BLaER1 treated with 17β-estradiol and CSF1 and Interleukin-3, amounts not matched to agents 10 nM and 100 nM (cell line): ENCODE measurements around the gene STOX2.
"Not testable (repeated sequence)": the region's sequence is repeated elsewhere in the genome, so short reads cannot be mapped to it uniquely, and the experiment has no call there.

ENCODE experiments used
- H3K27ac ChIP-seq, 11 experiments: shearing (Covaris generic); formaldehyde crosslinking; 2 replicates each; pipeline ENCODE4 v1.8.1; 2022
- H3K27me3 ChIP-seq, 11 experiments: shearing (Covaris generic); formaldehyde crosslinking; 2 replicates each; pipeline ENCODE4 v1.8.1; 2022
- H3K36me3 ChIP-seq, 11 experiments: shearing (Covaris generic); formaldehyde crosslinking; 2 replicates each; pipeline ENCODE4 v1.8.1; 2022
- H3K4me1 ChIP-seq, 10 experiments: shearing (Covaris generic); formaldehyde crosslinking; 2 replicates each; pipeline ENCODE4 v1.8.1; 2022
- H3K4me2 ChIP-seq, 11 experiments: shearing (Covaris generic); formaldehyde crosslinking; 2 replicates each; pipeline ENCODE4 v1.8.1; 2022
- H3K4me3 ChIP-seq, 10 experiments: shearing (Covaris generic); formaldehyde crosslinking; 2 replicates each; pipeline ENCODE4 v1.8.1; 2022
- H3K9ac ChIP-seq, 11 experiments: shearing (Covaris generic); formaldehyde crosslinking; 2 replicates each; pipeline ENCODE4 v1.8.1; 2022
- H3K9me3 ChIP-seq, 11 experiments: shearing (Covaris generic); formaldehyde crosslinking; replicated peaks in 1 of 11; 2 replicates each; pipeline ENCODE4 v1.8.1; 2022
- H4K20me1 ChIP-seq, 11 experiments: shearing (Covaris generic); formaldehyde crosslinking; 2 replicates each; pipeline ENCODE4 v1.8.1; 2022
- Cebpa-rat ChIP-seq, 11 experiments: shearing (Covaris generic); IDR thresholded peaks; 2 replicates each; pipeline ENCODE4 v1.8.1; 2022

The STOX2 gene

DNA sequence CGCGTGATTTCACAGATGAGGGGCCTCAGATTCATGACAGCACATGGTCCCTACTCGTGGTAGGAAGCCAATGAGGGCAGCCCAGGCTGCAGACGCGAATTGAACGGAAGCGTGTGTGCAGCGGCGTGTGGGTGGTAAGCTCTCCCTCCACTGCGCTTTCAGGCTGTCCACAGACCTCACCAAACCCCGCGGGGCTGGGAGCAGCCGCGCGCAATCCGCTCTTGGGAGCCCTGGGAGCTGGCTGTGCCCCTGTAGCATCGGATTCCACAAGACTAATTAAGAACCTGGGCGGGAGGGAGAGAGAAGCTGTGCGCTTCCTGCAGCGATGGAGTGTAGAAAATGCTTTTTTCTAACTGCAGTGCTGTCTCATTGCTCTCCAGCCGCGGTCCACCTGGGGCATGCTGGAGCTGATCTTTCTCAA, 134.9 kb downstream of the STOX2 start:
- no peak overlapping the region for H3K27ac ChIP-seq
- peaks cover 0 to 6% (median 3%) of the 10 kb centered on the region in 11 experiments; a peak in 11 of 22 replicates for H3K9me3 ChIP-seq
- no peak for TF ChIP-seq Cebpa-rat (IDR thresholded peaks at IDR 0.05)
- no peaks in the 10 kb centered on the region for H4K20me1 ChIP-seq
- peak overlapping the region; percentile 66 to 86 (median 81) for H3K4me2 ChIP-seq
- peak overlapping the region in 9 of 10 experiments; percentile 8 to 54 (median 33); a peak in 12 of 20 replicates for H3K4me3 ChIP-seq
- peaks cover 0 to 10% (median 0%) of the 10 kb centered on the region in 11 experiments; a peak in 3 of 22 replicates for H3K27me3 ChIP-seq
- H3K36me3 ChIP-seq, result no peaks in the 10 kb centered on the region
- peaks cover 8 to 20% (median 14%) of the 10 kb centered on the region in 10 experiments; a peak in 19 of 20 replicates for H3K4me1 ChIP-seq
- H3K9ac ChIP-seq, result peak overlapping the region in 3 of 11 experiments; percentile 8 to 27 (median 18); a peak in 4 of 22 replicates

DNA sequence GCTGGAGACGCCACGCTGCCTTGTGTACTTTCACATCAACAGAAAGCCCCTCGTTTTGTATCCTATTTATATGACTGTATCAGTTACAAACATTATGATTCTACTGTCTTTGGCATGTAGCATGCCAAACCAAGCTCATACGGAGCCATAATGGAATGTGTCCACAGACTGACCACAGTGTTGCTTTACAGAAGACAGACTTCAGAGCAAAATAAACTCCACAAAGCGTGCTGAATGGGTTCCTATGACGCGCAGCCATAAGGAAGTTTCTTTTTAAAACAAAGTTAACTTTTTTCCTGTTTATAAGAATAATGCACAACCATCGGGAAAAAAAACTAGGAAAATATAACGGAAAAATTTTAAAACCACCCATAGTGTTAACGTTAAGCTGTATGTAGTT, 136.0 kb downstream of the STOX2 start:
- Histone ChIP-seq H3K4me2 (peak overlapping the region in 5 of 11 experiments; percentile 74 to 86 (median 82); a peak in 6 of 22 replicates), H3K9me3 (peaks cover 6 to 17% (median 14%) of the 10 kb centered on the region in 11 experiments; a peak in 20 of 22 replicates), H4K20me1 (no peaks in the 10 kb centered on the region), H3K27ac (no peak overlapping the region), H3K4me3 (no peak overlapping the region), H3K9ac (no peak overlapping the region), H3K27me3 (peaks cover 0 to 10% (median 0%) of the 10 kb centered on the region in 11 experiments; a peak in 3 of 22 replicates), H3K36me3 (no peaks in the 10 kb centered on the region), H3K4me1 (peaks cover 8 to 20% (median 14%) of the 10 kb centered on the region in 10 experiments; a peak in 19 of 20 replicates)
- TF ChIP-seq Cebpa-rat (IDR thresholded peaks at IDR 0.05), result no peak

DNA sequence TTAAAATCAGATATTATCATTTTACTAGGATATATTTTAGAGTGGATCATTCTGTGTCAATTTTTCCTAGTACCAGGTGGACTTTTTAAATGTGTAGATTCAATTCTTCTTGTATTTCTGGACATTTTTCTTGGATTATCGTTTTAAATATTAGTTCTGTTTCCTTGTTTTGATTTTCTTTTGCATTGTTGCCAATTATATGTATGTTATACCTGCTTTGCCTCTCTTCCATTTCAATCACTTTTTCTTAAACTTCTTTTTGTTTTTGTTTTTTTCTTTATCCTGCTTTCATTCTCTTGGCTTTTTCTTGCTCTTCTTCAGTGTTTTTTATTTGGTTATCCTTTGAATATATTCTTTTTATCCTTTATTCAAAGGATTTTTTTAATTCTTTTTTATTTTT, 141.0 kb downstream of the STOX2 start:
- Histone ChIP-seq H4K20me1 (no peaks in the 10 kb centered on the region), H3K27me3 (no peaks in the 10 kb centered on the region), H3K4me3 (no peak overlapping the region), H3K27ac (no peak overlapping the region), H3K4me2 (no peak overlapping the region), H3K36me3 (no peaks in the 10 kb centered on the region), H3K9me3 (peaks cover 24 to 42% (median 31%) of the 10 kb centered on the region in 11 experiments; a peak in 21 of 22 replicates), H3K9ac (no peak overlapping the region), H3K4me1 (no peaks in the 10 kb centered on the region)
- no peak for TF ChIP-seq Cebpa-rat (IDR thresholded peaks at IDR 0.05)

DNA sequence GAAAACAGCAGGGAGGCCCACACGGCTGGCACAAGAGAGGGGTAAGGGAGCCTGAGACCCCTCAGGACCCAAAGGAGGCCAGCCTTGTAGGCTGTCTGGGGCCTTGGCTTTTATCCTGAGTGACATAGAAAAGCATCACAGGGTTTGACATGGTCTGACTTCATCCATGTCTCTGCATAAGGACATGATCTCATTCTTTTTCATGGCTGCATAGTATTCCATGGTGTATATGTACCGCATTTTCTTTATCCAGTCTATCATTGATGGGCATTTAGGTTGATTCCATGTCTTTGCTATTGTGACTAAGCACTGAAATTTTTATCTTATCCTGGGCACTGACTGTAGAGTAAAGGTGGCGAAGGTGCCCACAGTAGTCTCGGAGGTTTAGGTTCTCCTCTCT, 146.2 kb downstream of the STOX2 start:
- not testable (repeated sequence) for H3K27me3 ChIP-seq, H3K27ac ChIP-seq, H4K20me1 ChIP-seq, H3K9ac ChIP-seq, H3K36me3 ChIP-seq, H3K4me1 ChIP-seq, H3K4me3 ChIP-seq, H3K4me2 ChIP-seq
- H3K9me3 ChIP-seq, result peaks cover 20 to 31% (median 24%) of the 10 kb centered on the region in 11 experiments; a peak in 21 of 22 replicates

DNA sequence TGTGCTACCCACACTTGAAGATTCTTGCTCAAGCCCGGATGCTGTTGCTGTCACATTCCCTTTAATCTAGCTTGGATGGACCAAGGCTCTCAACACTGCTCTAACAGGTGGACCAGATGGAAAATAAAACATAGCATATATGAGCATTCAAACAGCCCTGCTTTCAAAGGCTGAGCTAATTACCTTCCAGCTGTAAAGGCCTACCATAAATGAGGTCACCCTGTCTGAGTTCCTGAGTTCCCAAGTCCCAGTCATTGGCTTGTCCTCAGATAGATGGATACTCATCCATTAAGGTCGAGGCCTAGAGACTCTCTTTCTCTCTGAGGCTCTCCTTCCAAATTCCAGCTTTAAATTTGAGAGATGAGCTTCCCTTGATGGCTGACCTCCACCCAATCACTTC, 147.5 kb downstream of the STOX2 start:
- Histone ChIP-seq H4K20me1 (no peaks in the 10 kb centered on the region), H3K36me3 (no peaks in the 10 kb centered on the region), H3K4me3 (no peak overlapping the region), H3K9ac (no peak overlapping the region), H3K4me2 (no peak overlapping the region), H3K4me1 (no peaks in the 10 kb centered on the region), H3K27ac (no peak overlapping the region), H3K9me3 (peaks cover 8 to 20% (median 14%) of the 10 kb centered on the region in 11 experiments; a peak in 20 of 22 replicates), H3K27me3 (no peaks in the 10 kb centered on the region)
- TF ChIP-seq Cebpa-rat (IDR thresholded peaks at IDR 0.05), result no peak

DNA sequence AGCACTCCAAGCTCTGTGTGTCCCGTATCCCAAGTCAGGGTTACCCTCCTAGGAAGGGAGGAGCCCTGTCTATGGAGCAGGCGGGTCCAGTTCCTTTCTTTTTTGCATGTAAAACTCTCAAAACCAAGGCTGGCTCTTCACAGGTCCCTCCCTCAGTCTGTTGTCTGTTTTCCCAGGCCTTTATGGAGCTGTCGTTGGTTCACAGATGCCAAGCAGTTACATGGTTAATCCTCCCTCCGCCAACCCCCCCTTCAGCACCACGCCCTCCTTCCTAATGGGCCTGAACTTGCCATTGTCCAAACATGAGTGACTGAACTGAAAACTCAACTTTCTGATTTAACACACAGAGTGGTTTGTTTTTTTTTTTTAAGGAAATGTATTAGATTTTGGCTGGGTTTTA, 148.3 kb downstream of the STOX2 start:
- no peak overlapping the region for H3K4me3 ChIP-seq
- no peaks in the 10 kb centered on the region for H4K20me1 ChIP-seq
- no peak for TF ChIP-seq Cebpa-rat (IDR thresholded peaks at IDR 0.05)
- no peak overlapping the region for H3K4me2 ChIP-seq
- H3K9ac ChIP-seq, result no peak overlapping the region
- H3K27me3 ChIP-seq, result no peaks in the 10 kb centered on the region
- H3K36me3 ChIP-seq, result no peaks in the 10 kb centered on the region
- peaks cover 6 to 14% (median 12%) of the 10 kb centered on the region in 11 experiments; a peak in 19 of 22 replicates for H3K9me3 ChIP-seq
- no peak overlapping the region for H3K27ac ChIP-seq
- H3K4me1 ChIP-seq, result no peaks in the 10 kb centered on the region

DNA sequence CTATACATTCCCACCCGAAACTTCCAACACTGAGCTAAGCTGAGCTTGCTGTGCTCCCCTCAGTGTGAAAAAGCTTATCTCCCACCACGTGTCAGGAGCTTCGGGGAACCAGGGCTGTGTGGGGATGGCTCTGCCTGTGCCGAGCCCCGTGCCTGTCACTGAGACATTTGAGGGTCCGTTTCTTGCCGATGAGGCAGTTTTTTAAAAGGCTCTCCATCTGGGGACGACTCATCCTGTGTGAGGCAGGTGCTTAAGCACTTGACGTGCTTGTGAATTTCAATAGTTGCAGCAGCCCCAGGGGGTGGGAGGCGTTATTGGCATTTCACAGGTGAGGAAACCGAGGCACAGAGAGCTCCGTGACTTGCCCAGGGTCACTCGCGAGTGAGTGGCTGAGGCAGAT, 151.8 kb downstream of the STOX2 start:
- no peaks in the 10 kb centered on the region for H3K36me3 ChIP-seq

DNA sequence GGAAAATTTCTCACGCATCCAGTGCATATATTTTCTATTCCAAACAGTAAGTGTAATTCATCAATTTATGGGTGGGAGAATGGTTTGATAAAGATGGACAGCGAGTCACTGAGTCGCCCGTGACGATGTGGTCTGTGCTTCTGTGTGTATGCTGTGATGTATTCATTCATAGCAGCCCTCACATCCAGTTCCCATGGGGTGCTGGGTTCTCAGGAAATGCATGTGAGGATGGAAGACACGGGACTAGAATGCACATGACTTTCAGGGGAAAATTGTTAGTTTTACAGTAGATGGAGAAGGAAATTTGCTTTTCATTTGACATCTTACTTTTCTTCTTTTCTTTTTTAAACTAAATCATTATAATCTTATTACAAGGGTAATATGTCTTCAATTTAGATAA, 152.9 kb downstream of the STOX2 start:
- Histone ChIP-seq H3K4me2 (no peak overlapping the region), H3K9ac (no peak overlapping the region), H3K36me3 (no peaks in the 10 kb centered on the region), H3K27me3 (no peaks in the 10 kb centered on the region), H3K4me3 (no peak overlapping the region), H3K4me1 (no peaks in the 10 kb centered on the region), H3K27ac (no peak overlapping the region), H3K9me3 (no peaks in the 10 kb centered on the region), H4K20me1 (no peaks in the 10 kb centered on the region)
- TF ChIP-seq Cebpa-rat (IDR thresholded peaks at IDR 0.05), result no peak

More for the DNA sequence above, 151.8 kb downstream of the STOX2 start:
- H3K4me1 ChIP-seq, result no peaks in the 10 kb centered on the region
- no peak overlapping the region for H3K27ac ChIP-seq
- H3K9ac ChIP-seq, result no peak overlapping the region
- no peak overlapping the region for H3K4me3 ChIP-seq
- no peaks in the 10 kb centered on the region for H4K20me1 ChIP-seq
- TF ChIP-seq Cebpa-rat (IDR thresholded peaks at IDR 0.05), result no peak
- no peak overlapping the region for H3K4me2 ChIP-seq
- H3K9me3 ChIP-seq, result peaks cover 0 to 4% (median 0%) of the 10 kb centered on the region in 11 experiments; a peak in 6 of 22 replicates
- H3K27me3 ChIP-seq, result no peaks in the 10 kb centered on the region

DNA sequence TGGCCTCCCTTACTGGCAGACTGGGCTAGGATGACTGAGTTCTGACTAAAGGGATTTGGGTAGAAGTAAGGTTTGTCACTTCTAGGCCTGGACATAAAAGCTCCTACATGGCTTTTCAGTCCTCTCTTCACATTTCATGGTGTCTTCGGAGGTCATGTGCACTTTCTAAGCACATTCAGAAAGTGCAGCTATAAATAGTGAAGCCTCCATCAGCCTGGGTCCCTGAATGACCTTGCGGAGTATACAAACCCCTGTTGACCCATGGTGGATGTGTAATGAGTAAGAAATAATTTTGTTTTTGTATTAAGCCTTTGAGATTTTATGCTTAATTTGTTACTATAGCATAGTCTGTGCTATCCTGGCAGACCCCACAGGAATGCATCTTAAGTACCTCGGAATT, 154.0 kb downstream of the STOX2 start:
- H3K9ac ChIP-seq, result no peak overlapping the region
- no peak overlapping the region for H3K4me3 ChIP-seq
- no peaks in the 10 kb centered on the region for H3K36me3 ChIP-seq
- no peaks in the 10 kb centered on the region for H3K4me1 ChIP-seq
- no peak overlapping the region for H3K4me2 ChIP-seq
- H3K27me3 ChIP-seq, result no peaks in the 10 kb centered on the region
- TF ChIP-seq Cebpa-rat (IDR thresholded peaks at IDR 0.05), result no peak
- H4K20me1 ChIP-seq, result no peaks in the 10 kb centered on the region
- H3K27ac ChIP-seq, result no peak overlapping the region
- no peaks in the 10 kb centered on the region for H3K9me3 ChIP-seq

DNA sequence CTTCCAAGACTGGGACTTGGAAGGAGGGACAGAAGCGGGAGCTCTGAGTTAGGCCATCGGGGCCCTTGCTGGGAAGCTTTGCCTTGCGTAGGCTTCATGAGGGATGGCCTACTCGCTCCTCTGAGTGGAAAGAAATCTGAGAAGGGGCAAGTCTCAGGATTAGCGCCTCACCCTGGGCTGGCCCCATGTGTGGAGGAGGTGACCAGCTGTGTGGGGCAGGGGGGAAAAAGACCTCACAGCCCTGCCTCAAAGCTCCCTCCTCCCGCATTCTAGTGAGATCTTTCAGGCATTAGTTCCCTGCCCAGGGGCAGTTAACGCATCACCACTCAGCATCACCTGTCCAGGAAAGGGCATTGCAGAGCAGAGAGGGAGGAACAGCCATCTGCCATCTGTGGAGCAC, 156.5 kb downstream of the STOX2 start:
- Histone ChIP-seq H3K4me3 (no peak overlapping the region), H4K20me1 (no peaks in the 10 kb centered on the region), H3K27me3 (no peaks in the 10 kb centered on the region), H3K4me2 (no peak overlapping the region), H3K4me1 (no peaks in the 10 kb centered on the region), H3K36me3 (no peaks in the 10 kb centered on the region), H3K27ac (no peak overlapping the region), H3K9me3 (no peaks in the 10 kb centered on the region), H3K9ac (no peak overlapping the region)
- no peak for TF ChIP-seq Cebpa-rat (IDR thresholded peaks at IDR 0.05)
